ENCODE measurements around the gene PAPPA. TPM values are rescaled to one million over a fixed set of nuclear protein-coding genes. Genes with fewer than 3 reads are reported as not detected.

Gene PAPPA
- total and polyA plus RNA-seq, 12 donors: 0.22 to 23.9 (median 5.7) TPM

- H3K9me3 ChIP-seq (replicated peaks in 1 of 3): no peaks in the 10 kb centered on the region
- DNase-seq: no peak
- H3K4me3 ChIP-seq: no peak overlapping the region
- H3K36me3 ChIP-seq (replicated peaks in 1 of 2): no peaks in the 10 kb centered on the region
- H3K27ac ChIP-seq: no peak overlapping the region
- intact Hi-C loops (cut with DNase I): no loop called here
- TF ChIP-seq CTCF (IDR thresholded peaks at IDR 0.05) (no peak), POLR2A (IDR thresholded peaks at IDR 0.05) (no peak)
- WGBS, 4 donors: 59 to 80% (median 68%) methylated on average over 3 of the region's 3 CpGs
- no peaks in the 10 kb centered on the region for H3K4me1 ChIP-seq (replicated peaks in 1 of 2)
- no peaks in the 10 kb centered on the region for H3K27me3 ChIP-seq
Measured at GRCh38 chr9:116298249-116298648, 144.7 kb downstream of the PAPPA start.

GRCh38 chr9:116298878-116299391 is 145.3 kb downstream of the PAPPA start:
- Histone ChIP-seq H3K27me3 (no peaks in the 10 kb centered on the region), H3K27ac (no peak overlapping the region), H3K36me3 (replicated peaks in 1 of 2) (no peaks in the 10 kb centered on the region), H3K4me3 (no peak overlapping the region), H3K9me3 (replicated peaks in 1 of 3) (no peaks in the 10 kb centered on the region), H3K4me1 (replicated peaks in 1 of 2) (no peaks in the 10 kb centered on the region)
- TF ChIP-seq CTCF (IDR thresholded peaks at IDR 0.05): no peak
- TF ChIP-seq POLR2A (IDR thresholded peaks at IDR 0.05): no peak
- intact Hi-C loops (cut with DNase I): no loop called here
- 43 to 54% (median 46%) methylated on average over 6 of the region's 6 CpGs for WGBS, 4 donors
- DNase-seq: no peak

GRCh38 chr9:116300360-116300870 is 146.8 kb downstream of the PAPPA start:
- no peak overlapping the region for H3K4me3 ChIP-seq
- no peaks in the 10 kb centered on the region for H3K27me3 ChIP-seq
- no peaks in the 10 kb centered on the region for H3K9me3 ChIP-seq (replicated peaks in 1 of 3)
- H3K36me3 ChIP-seq (replicated peaks in 1 of 2): no peaks in the 10 kb centered on the region
- H3K27ac ChIP-seq: no peak overlapping the region
- TF ChIP-seq CTCF (IDR thresholded peaks at IDR 0.05): no peak
- TF ChIP-seq POLR2A (IDR thresholded peaks at IDR 0.05): no peak
- no peak for DNase-seq
- intact Hi-C loops (cut with DNase I): no loop called here
- H3K4me1 ChIP-seq (replicated peaks in 1 of 2): no peaks in the 10 kb centered on the region
- WGBS, 4 donors: 72 to 78% (median 76%) methylated on average over 2 of the region's 2 CpGs

GRCh38 chr9:116303270-116303669 is 149.7 kb downstream of the PAPPA start:
- DNase-seq: no peak
- no peaks in the 10 kb centered on the region for H3K27me3 ChIP-seq
- H3K36me3 ChIP-seq (replicated peaks in 1 of 2): no peaks in the 10 kb centered on the region
- intact Hi-C loops (cut with DNase I): no loop called here
- H3K4me3 ChIP-seq: no peak overlapping the region
- TF ChIP-seq CTCF (IDR thresholded peaks at IDR 0.05) (no peak), POLR2A (IDR thresholded peaks at IDR 0.05) (no peak)
- no peak overlapping the region for H3K27ac ChIP-seq
- 78 to 92% (median 88%) methylated on average over 5 of the region's 5 CpGs for WGBS, 4 donors
- H3K9me3 ChIP-seq (replicated peaks in 1 of 3): no peaks in the 10 kb centered on the region
- no peaks in the 10 kb centered on the region for H3K4me1 ChIP-seq (replicated peaks in 1 of 2)

Measured in adrenal gland (tissue), 12 donors.